Measurements from ENCODE around the gene MSANTD7.
"Not testable (repeated sequence)": the region's sequence is repeated elsewhere in the genome, so short reads cannot be mapped to it uniquely, and the experiment has no call there.

Gene MSANTD7

GRCh38 chr10:14837003-14837756 lies 926 bp upstream of the MSANTD7 start:
- no peak for DNase-seq

- peak; percentile 24 for DNase-seq
Measured at GRCh38 chr10:14838582-14839304, 637 bp downstream of the MSANTD7 start.

GRCh38 chr10:14839305-14839695 lies 1.2 kb downstream of the MSANTD7 start:
- DNase-seq, result no peak

GRCh38 chr10:14840178-14840577 lies 2.1 kb downstream of the MSANTD7 start:
- no peak for DNase-seq

GRCh38 chr10:14843327-14843988 lies 5.4 kb downstream of the MSANTD7 start:
- DNase-seq, result no peak

- DNase-seq, result no peak
Measured at GRCh38 chr10:14844948-14845347, 6.8 kb downstream of the MSANTD7 start.

GRCh38 chr10:14852236-14852635 lies 14.1 kb downstream of the MSANTD7 start:
- DNase-seq, result no peak

GRCh38 chr10:14855453-14855852 lies 17.3 kb downstream of the MSANTD7 start:
- DNase-seq, result no peak

GRCh38 chr10:14858338-14858960 lies 20.3 kb downstream of the MSANTD7 start:
- no peak for DNase-seq

GRCh38 chr10:14859043-14859442 lies 20.9 kb downstream of the MSANTD7 start:
- DNase-seq, result no peak

- no peak for DNase-seq
Measured at GRCh38 chr10:14859775-14860174, 21.7 kb downstream of the MSANTD7 start.

GRCh38 chr10:14860791-14861190 lies 22.7 kb downstream of the MSANTD7 start:
- DNase-seq, result no peak

GRCh38 chr10:14864466-14864865 lies 26.4 kb downstream of the MSANTD7 start:
- not testable (repeated sequence) for DNase-seq

GRCh38 chr10:14864871-14865270 lies 26.8 kb downstream of the MSANTD7 start:
- DNase-seq, result not testable (repeated sequence)

GRCh38 chr10:14873090-14873760 lies 35.1 kb downstream of the MSANTD7 start:
- DNase-seq, result no peak

GRCh38 chr10:14875941-14876340 lies 37.8 kb downstream of the MSANTD7 start:
- no peak for DNase-seq

GRCh38 chr10:14876764-14877163 lies 38.7 kb downstream of the MSANTD7 start:
- DNase-seq, result no peak

GRCh38 chr10:14878266-14879123 lies 40.4 kb downstream of the MSANTD7 start, which contains the start of gene SUV39H2:
TSS of gene SUV39H2 (plus strand) at chr10:14878866. CDS start at chr10:14878889, 23 bp downstream.
- peak; percentile 88 for DNase-seq

- DNase-seq, result peak; percentile 37
Measured at GRCh38 chr10:14879124-14879927, 41.2 kb downstream of the MSANTD7 start.

GRCh38 chr10:14879928-14880193 lies 41.8 kb downstream of the MSANTD7 start:
- DNase-seq, result no peak

- DNase-seq, result no peak
Measured at GRCh38 chr10:14880229-14880628, 42.1 kb downstream of the MSANTD7 start.

Measured in central memory CD4-positive, alpha-beta T cell (primary cell).